Keratinocyte (primary cell): Measurements from ENCODE around the gene SCYGR6. TPM values are rescaled to one million over a fixed set of nuclear protein-coding genes. Genes with fewer than 3 reads are reported as not detected.

Source experiments
- DNase-seq: peaks from one replicate; pipeline ENCODE4 v3.0.0-alpha.2; 2011; ENCODE audit warnings: low read depth, missing footprints, low spot score
- FAIRE-seq: peaks from 2 replicates; lab custom pipeline; 2011; peaks lifted over from hg19 to GRCh38; lab: Jason Lieb, UNC
- H2AFZ ChIP-seq: 2 replicates; pipeline ENCODE4 v1.6.0; 2012; ENCODE audit warnings: low read length, control low read depth, inconsistent platforms; ENCODE audit not compliant: control insufficient read depth
- H3K27ac ChIP-seq: 2 replicates; pipeline ENCODE4 v1.5.1; 2011; ENCODE audit warnings: low read length; ENCODE audit not compliant: control insufficient read depth, insufficient read depth
- H3K27me3 ChIP-seq: 3 replicates; pipeline ENCODE4 v1.6.0; 2011; ENCODE audit warnings: low read length; ENCODE audit not compliant: control insufficient read depth, insufficient read depth; ENCODE audit errors: extremely low read depth
- H3K36me3 ChIP-seq, 2 experiments: 2 replicates in 1 of 2; 3 replicates in 1 of 2; pipeline ENCODE4 v1.5.1; 2011; ENCODE audit warnings: low read length in 2 of 2, mild to moderate bottlenecking in 1 of 2; ENCODE audit not compliant: control insufficient read depth in 2 of 2, insufficient read depth in 2 of 2; ENCODE audit errors: extremely low read depth in 1 of 2
- H3K4me1 ChIP-seq: 3 replicates; pipeline ENCODE4 v1.5.1; 2011; ENCODE audit warnings: low read length; ENCODE audit not compliant: control insufficient read depth, insufficient read depth; ENCODE audit errors: extremely low read depth
- H3K4me2 ChIP-seq: 3 replicates; pipeline ENCODE4 v1.6.0; 2011; ENCODE audit warnings: low read depth, low read length; ENCODE audit not compliant: control insufficient read depth, insufficient read depth; ENCODE audit errors: extremely low read depth
- H3K4me3 ChIP-seq, 3 experiments: fragments of 200-600 bp in 1 of 3; sonication (generic) in 1 of 3; 2 replicates in 2 of 3; 3 replicates in 1 of 3; pipeline ENCODE4 v1.5.1; 2011 to 2016; ENCODE audit warnings: low read length in 3 of 3, mild to moderate bottlenecking in 3 of 3, control low read depth in 2 of 3, inconsistent platforms in 1 of 3, low read depth in 1 of 3, mixed read lengths in 1 of 3, mixed run types in 1 of 3, moderate library complexity in 1 of 3; ENCODE audit not compliant: control insufficient read depth in 2 of 3, insufficient read depth in 2 of 3; ENCODE audit errors: extremely low read depth in 1 of 3
- H3K79me2 ChIP-seq: 2 replicates; pipeline ENCODE4 v1.6.0; 2012; ENCODE audit warnings: low read length; ENCODE audit not compliant: control insufficient read depth, insufficient read depth
- H3K9ac ChIP-seq: 3 replicates; pipeline ENCODE4 v1.6.0; 2011; ENCODE audit warnings: low read length; ENCODE audit not compliant: control insufficient read depth, insufficient read depth; ENCODE audit errors: extremely low read depth
- H3K9me1 ChIP-seq: 3 replicates; pipeline ENCODE4 v1.6.0; 2011; ENCODE audit warnings: low read length; ENCODE audit not compliant: control insufficient read depth, insufficient read depth; ENCODE audit errors: extremely low read depth
- H3K9me3 ChIP-seq: 2 replicates; pipeline ENCODE4 v1.5.1; 2012; ENCODE audit warnings: low read depth, low read length; ENCODE audit not compliant: control insufficient read depth
- H4K20me1 ChIP-seq: 3 replicates; pipeline ENCODE4 v1.6.0; 2011; ENCODE audit warnings: low read length; ENCODE audit not compliant: control insufficient read depth, insufficient read depth; ENCODE audit errors: extremely low read depth
- CTCF ChIP-seq, 3 experiments: IDR thresholded peaks in 1 of 3; conservative IDR thresholded peaks in 1 of 3; optimal IDR thresholded peaks in 1 of 3; 2 replicates in 2 of 3; 3 replicates in 1 of 3; pipeline versions ENCODE3 to v1.5.1; 2011; ENCODE audit warnings: low read length in 3 of 3, mild to moderate bottlenecking in 3 of 3, moderate library complexity in 2 of 3, control low read depth in 1 of 3, inconsistent platforms in 1 of 3; ENCODE audit not compliant: insufficient read depth in 2 of 3; ENCODE audit errors: extremely low read depth in 1 of 3
- EZH2 ChIP-seq: IDR thresholded peaks from one replicate; pipeline ENCODE4 v1.6.1; 2012; ENCODE audit warnings: inconsistent platforms, mild to moderate bottlenecking, low read length, moderate library complexity
- dilution Hi-C: fragments of 300-500 bp; cut with MboI; formaldehyde crosslinking; loops from one replicate; pipeline ENCODE4 v1.7.0; 2020; ENCODE audit warnings: low sequenced_read_pairs; ENCODE audit not compliant: extremely low pct_ligation_motif_present
- polyA plus RNA-seq, 5 experiments: library from polyadenylated mRNA; depleted of rRNA in 3 of 5; stranded (reverse) in 3 of 5; stranded (forward) in 1 of 5; unstranded in 1 of 5; fragments of >200 nt; gene quantifications; 1 replicate in 1 of 5; 2 replicates in 3 of 5; 3 replicates in 1 of 5; pipeline versions ENCODE4 v1.2.1 to v1.2.3, GENCODE V29; 2011 to 2012; ENCODE audit warnings: missing spikeins in 2 of 5, low read depth in 1 of 5, low replicate concordance in 1 of 5

SCYGR6 gene
- polyA plus RNA-seq, 1 donor (not counting 4 experiments of a cell fraction or from before 2014, with no cell fraction given), result not detected

GRCh38 chr2:227701556-227701955 lies 23.0 kb downstream of the SCYGR6 start:
- no peaks in the 10 kb centered on the region for H4K20me1 ChIP-seq
- no peak for FAIRE-seq
- H3K4me1 ChIP-seq, result peaks cover 19% of the 10 kb centered on the region
- no peaks in the 10 kb centered on the region for H3K79me2 ChIP-seq
- no peaks in the 10 kb centered on the region for H3K36me3 ChIP-seq
- no peak overlapping the region for H3K9ac ChIP-seq
- H3K4me2 ChIP-seq, result no peak overlapping the region
- H3K4me3 ChIP-seq, result no peak overlapping the region
- H3K27ac ChIP-seq, result no peak overlapping the region
- H3K9me1 ChIP-seq, result no peaks in the 10 kb centered on the region
- H3K9me3 ChIP-seq, result no peaks in the 10 kb centered on the region
- TF ChIP-seq EZH2 (no peak), CTCF (optimal IDR thresholded peaks at IDR 0.05 in 1 of 3, IDR thresholded peaks at IDR 0.05 in 1 of 3, conservative IDR thresholded peaks at IDR 0.05 in 1 of 3; ENCODE audit: extremely low read depth in 1 of 3, insufficient read depth in 2 of 3, low read length in 3 of 3) (no peak)
- no peaks in the 10 kb centered on the region for H3K27me3 ChIP-seq
- H2AFZ ChIP-seq, result no peak overlapping the region
- no peak for DNase-seq
- dilution Hi-C loops, result no loop called here

- TF ChIP-seq CTCF (optimal IDR thresholded peaks at IDR 0.05 in 1 of 3, IDR thresholded peaks at IDR 0.05 in 1 of 3, conservative IDR thresholded peaks at IDR 0.05 in 1 of 3; ENCODE audit: extremely low read depth in 1 of 3, insufficient read depth in 2 of 3, low read length in 3 of 3) (no peak), EZH2 (no peak)
- H3K9me3 ChIP-seq, result no peaks in the 10 kb centered on the region
- dilution Hi-C loops, result no loop called here
- H3K9me1 ChIP-seq, result no peaks in the 10 kb centered on the region
- no peaks in the 10 kb centered on the region for H3K36me3 ChIP-seq
- no peak for DNase-seq
- H3K27ac ChIP-seq, result no peak overlapping the region
- H3K79me2 ChIP-seq, result no peaks in the 10 kb centered on the region
- no peak overlapping the region for H3K9ac ChIP-seq
- no peaks in the 10 kb centered on the region for H4K20me1 ChIP-seq
- H3K4me2 ChIP-seq, result no peak overlapping the region
- no peak overlapping the region for H3K4me3 ChIP-seq
- no peak for FAIRE-seq
- no peaks in the 10 kb centered on the region for H3K4me1 ChIP-seq
- no peaks in the 10 kb centered on the region for H3K27me3 ChIP-seq
- no peak overlapping the region for H2AFZ ChIP-seq
Observed at GRCh38 chr2:227696990-227697679, 27.4 kb downstream of the SCYGR6 start.
